HepG2 (cell line): ENCODE measurements around the gene LGALS16.

Experiments
- AGO2 ChIP-seq: fragments of 200-400 bp; formaldehyde crosslinking; optimal IDR thresholded peaks from 2 replicates; pipeline ENCODE3; 2017; ENCODE audit warnings: mild to moderate bottlenecking, low read depth, low read length, moderate library complexity
- CREB1 ChIP-seq, 2 experiments: fragments of 450-650 bp in 1 of 2; IDR thresholded peaks; 2 replicates each; pipeline ENCODE4 v1.6.1; 2016 to 2017; ENCODE audit warnings: control low read depth in 1 of 2, mild to moderate bottlenecking in 1 of 2, missing compliant biosample characterization in 1 of 2, missing genetic modification characterization in 1 of 2
- CTCF ChIP-seq: sonication (generic); formaldehyde crosslinking; IDR thresholded peaks from 2 replicates; pipeline ENCODE4 v1.5.0; 2020; ENCODE audit warnings: mild to moderate bottlenecking, missing genetic modification reagents, moderate library complexity
- ELF4 ChIP-seq: sonication (generic); formaldehyde crosslinking; IDR thresholded peaks from 2 replicates; pipeline ENCODE4 v1.5.0; 2020; ENCODE audit warnings: missing genetic modification reagents, mild to moderate bottlenecking, moderate library complexity, borderline replicate concordance
- KMT2A ChIP-seq: sonication (generic); formaldehyde crosslinking; IDR thresholded peaks from 2 replicates; pipeline ENCODE4 v1.4.0; 2020; ENCODE audit warnings: missing genetic modification reagents
- NFIC ChIP-seq: IDR thresholded peaks from 2 replicates; pipeline ENCODE4 v1.6.1; 2012; ENCODE audit warnings: mild to moderate bottlenecking, low read length, inconsistent platforms
- RAD21 ChIP-seq: fragments of 450-650 bp; formaldehyde crosslinking; IDR thresholded peaks from 2 replicates; pipeline ENCODE4 v1.5.0; 2020; ENCODE audit warnings: mild to moderate bottlenecking
- SAFB2 ChIP-seq: sonication (generic); formaldehyde crosslinking; IDR thresholded peaks from 2 replicates; pipeline ENCODE4 v1.5.1; 2020; ENCODE audit warnings: missing genetic modification reagents, low read depth, mild to moderate bottlenecking, borderline replicate concordance
- SALL2 ChIP-seq: sonication (generic); formaldehyde crosslinking; IDR thresholded peaks from 2 replicates; pipeline ENCODE4 v1.8.1; 2023; ENCODE audit warnings: mild to moderate bottlenecking, missing genetic modification reagents, inconsistent platforms
- YY1 ChIP-seq: IDR thresholded peaks from 2 replicates; pipeline ENCODE4 v1.6.1; 2011; ENCODE audit warnings: low read length, low read depth, moderate library complexity, mild to moderate bottlenecking; ENCODE audit not compliant: insufficient read depth, insufficient replicate concordance
- ZIK1 ChIP-seq: sonication (generic); formaldehyde crosslinking; IDR thresholded peaks from 2 replicates; pipeline ENCODE4 v1.5.0; 2020; ENCODE audit warnings: mild to moderate bottlenecking, low read depth, missing genetic modification reagents, borderline replicate concordance
- ZNF12 ChIP-seq: sonication (generic); formaldehyde crosslinking; IDR thresholded peaks from 2 replicates; pipeline ENCODE4 v1.5.0; 2020; ENCODE audit warnings: missing genetic modification reagents
- ZNF513 ChIP-seq: sonication (generic); formaldehyde crosslinking; conservative IDR thresholded peaks from 2 replicates; pipeline ENCODE4 v1.5.0; 2020; ENCODE audit warnings: missing genetic modification reagents

GRCh38 chr19:39692166-39692565 is 36.5 kb downstream of the LGALS16 start:
- TF ChIP-seq ELF4 (CRISPR knock-in tag) (no peak), AGO2 (no peak), SAFB2 (CRISPR knock-in tag) (no peak), CREB1 (IDR thresholded peaks at IDR 0.05) (no peak), CREB1 (CRISPR knock-in tag; IDR thresholded peaks at IDR 0.05) (no peak), ZIK1 (no peak), ZNF513 (CRISPR knock-in tag) (no peak), RAD21 (CRISPR knock-in tag) (no peak), NFIC (no peak), KMT2A (no peak), CTCF (CRISPR knock-in tag) (no peak), ZNF12 (CRISPR knock-in tag) (no peak), YY1 (no peak), SALL2 (CRISPR knock-in tag) (no peak)
